Keratinocyte (primary cell): ENCODE data around the gene C1QC. TPM values are rescaled to one million over a fixed set of nuclear protein-coding genes. Genes with fewer than 3 reads are reported as not detected.

Source experiments
- DNase-seq: peaks from one replicate; pipeline ENCODE4 v3.0.0-alpha.2; 2011; ENCODE audit warnings: low read depth, missing footprints, low spot score
- FAIRE-seq: peaks from 2 replicates; lab custom pipeline; 2011; peaks lifted over from hg19 to GRCh38; lab: Jason Lieb, UNC
- H2AFZ ChIP-seq: 2 replicates; pipeline ENCODE4 v1.6.0; 2012; ENCODE audit warnings: low read length, control low read depth, inconsistent platforms; ENCODE audit not compliant: control insufficient read depth
- H3K27ac ChIP-seq: 2 replicates; pipeline ENCODE4 v1.5.1; 2011; ENCODE audit warnings: low read length; ENCODE audit not compliant: control insufficient read depth, insufficient read depth
- H3K27me3 ChIP-seq: 3 replicates; pipeline ENCODE4 v1.6.0; 2011; ENCODE audit warnings: low read length; ENCODE audit not compliant: control insufficient read depth, insufficient read depth; ENCODE audit errors: extremely low read depth
- H3K36me3 ChIP-seq, 2 experiments: 2 replicates in 1 of 2; 3 replicates in 1 of 2; pipeline ENCODE4 v1.5.1; 2011; ENCODE audit warnings: low read length in 2 of 2, mild to moderate bottlenecking in 1 of 2; ENCODE audit not compliant: control insufficient read depth in 2 of 2, insufficient read depth in 2 of 2; ENCODE audit errors: extremely low read depth in 1 of 2
- H3K4me1 ChIP-seq: 3 replicates; pipeline ENCODE4 v1.5.1; 2011; ENCODE audit warnings: low read length; ENCODE audit not compliant: control insufficient read depth, insufficient read depth; ENCODE audit errors: extremely low read depth
- H3K4me2 ChIP-seq: 3 replicates; pipeline ENCODE4 v1.6.0; 2011; ENCODE audit warnings: low read depth, low read length; ENCODE audit not compliant: control insufficient read depth, insufficient read depth; ENCODE audit errors: extremely low read depth
- H3K4me3 ChIP-seq, 3 experiments: fragments of 200-600 bp in 1 of 3; sonication (generic) in 1 of 3; 2 replicates in 2 of 3; 3 replicates in 1 of 3; pipeline ENCODE4 v1.5.1; 2011 to 2016; ENCODE audit warnings: low read length in 3 of 3, mild to moderate bottlenecking in 3 of 3, control low read depth in 2 of 3, inconsistent platforms in 1 of 3, low read depth in 1 of 3, mixed read lengths in 1 of 3, mixed run types in 1 of 3, moderate library complexity in 1 of 3; ENCODE audit not compliant: control insufficient read depth in 2 of 3, insufficient read depth in 2 of 3; ENCODE audit errors: extremely low read depth in 1 of 3
- H3K79me2 ChIP-seq: 2 replicates; pipeline ENCODE4 v1.6.0; 2012; ENCODE audit warnings: low read length; ENCODE audit not compliant: control insufficient read depth, insufficient read depth
- H3K9ac ChIP-seq: 3 replicates; pipeline ENCODE4 v1.6.0; 2011; ENCODE audit warnings: low read length; ENCODE audit not compliant: control insufficient read depth, insufficient read depth; ENCODE audit errors: extremely low read depth
- H3K9me1 ChIP-seq: 3 replicates; pipeline ENCODE4 v1.6.0; 2011; ENCODE audit warnings: low read length; ENCODE audit not compliant: control insufficient read depth, insufficient read depth; ENCODE audit errors: extremely low read depth
- H3K9me3 ChIP-seq: 2 replicates; pipeline ENCODE4 v1.5.1; 2012; ENCODE audit warnings: low read depth, low read length; ENCODE audit not compliant: control insufficient read depth
- H4K20me1 ChIP-seq: 3 replicates; pipeline ENCODE4 v1.6.0; 2011; ENCODE audit warnings: low read length; ENCODE audit not compliant: control insufficient read depth, insufficient read depth; ENCODE audit errors: extremely low read depth
- CTCF ChIP-seq, 3 experiments: IDR thresholded peaks in 1 of 3; conservative IDR thresholded peaks in 1 of 3; optimal IDR thresholded peaks in 1 of 3; 2 replicates in 2 of 3; 3 replicates in 1 of 3; pipeline versions ENCODE3 to v1.5.1; 2011; ENCODE audit warnings: low read length in 3 of 3, mild to moderate bottlenecking in 3 of 3, moderate library complexity in 2 of 3, control low read depth in 1 of 3, inconsistent platforms in 1 of 3; ENCODE audit not compliant: insufficient read depth in 2 of 3; ENCODE audit errors: extremely low read depth in 1 of 3
- EZH2 ChIP-seq: IDR thresholded peaks from one replicate; pipeline ENCODE4 v1.6.1; 2012; ENCODE audit warnings: inconsistent platforms, mild to moderate bottlenecking, low read length, moderate library complexity
- dilution Hi-C: fragments of 300-500 bp; cut with MboI; formaldehyde crosslinking; loops from one replicate; pipeline ENCODE4 v1.7.0; 2020; ENCODE audit warnings: low sequenced_read_pairs; ENCODE audit not compliant: extremely low pct_ligation_motif_present
- polyA plus RNA-seq, 5 experiments: library from polyadenylated mRNA; depleted of rRNA in 3 of 5; stranded (reverse) in 3 of 5; stranded (forward) in 1 of 5; unstranded in 1 of 5; fragments of >200 nt; gene quantifications; 1 replicate in 1 of 5; 2 replicates in 3 of 5; 3 replicates in 1 of 5; pipeline versions ENCODE4 v1.2.1 to v1.2.3, GENCODE V29; 2011 to 2012; ENCODE audit warnings: missing spikeins in 2 of 5, low read depth in 1 of 5, low replicate concordance in 1 of 5
- small RNA-seq, 3 experiments: library from RNA; depleted of rRNA; stranded (forward); fragments of <200 nt; gene quantifications; one replicate each; pipeline ENCODE3, GENCODE V24; 2012; ENCODE audit warnings: low read depth in 3 of 3, low replicate concordance in 1 of 3; ENCODE audit not compliant: insufficient read length in 3 of 3

C1QC gene
- polyA plus RNA-seq, 1 donor (not counting 4 experiments of a cell fraction or from before 2014, with no cell fraction given) = not detected

- FAIRE-seq (no peak), DNase-seq (no peak)
- no peaks in the 10 kb centered on the region for H3K79me2 ChIP-seq
- H4K20me1 ChIP-seq = no peaks in the 10 kb centered on the region
- no peak overlapping the region for H3K4me3 ChIP-seq
- no peak overlapping the region for H2AFZ ChIP-seq
- no peak overlapping the region for H3K27ac ChIP-seq
- no peaks in the 10 kb centered on the region for H3K36me3 ChIP-seq
- TF ChIP-seq EZH2 (no peak), CTCF (optimal IDR thresholded peaks at IDR 0.05 in 1 of 3, IDR thresholded peaks at IDR 0.05 in 1 of 3, conservative IDR thresholded peaks at IDR 0.05 in 1 of 3; ENCODE audit: extremely low read depth in 1 of 3, insufficient read depth in 2 of 3, low read length in 3 of 3) (no peak)
- no peaks in the 10 kb centered on the region for H3K9me1 ChIP-seq
- H3K4me1 ChIP-seq = no peaks in the 10 kb centered on the region
- H3K9ac ChIP-seq = no peak overlapping the region
- H3K9me3 ChIP-seq = no peaks in the 10 kb centered on the region
- dilution Hi-C loops = no loop called here
- H3K4me2 ChIP-seq = no peak overlapping the region
- H3K27me3 ChIP-seq = no peaks in the 10 kb centered on the region
Observed at GRCh38 chr1:22694172-22694571, 50.7 kb downstream of the C1QC start.

- no peaks in the 10 kb centered on the region for H3K36me3 ChIP-seq
- H3K79me2 ChIP-seq = no peaks in the 10 kb centered on the region
- no peak overlapping the region for H3K4me2 ChIP-seq
- no peaks in the 10 kb centered on the region for H4K20me1 ChIP-seq
- H3K9me3 ChIP-seq = no peaks in the 10 kb centered on the region
- no peak overlapping the region for H2AFZ ChIP-seq
- no peak for FAIRE-seq
- H3K9ac ChIP-seq = no peak overlapping the region
- no peaks in the 10 kb centered on the region for H3K9me1 ChIP-seq
- no peak for TF ChIP-seq EZH2
- no peak for TF ChIP-seq CTCF (optimal IDR thresholded peaks at IDR 0.05 in 1 of 3, IDR thresholded peaks at IDR 0.05 in 1 of 3, conservative IDR thresholded peaks at IDR 0.05 in 1 of 3; ENCODE audit: extremely low read depth in 1 of 3, insufficient read depth in 2 of 3, low read length in 3 of 3)
- no peaks in the 10 kb centered on the region for H3K4me1 ChIP-seq
- no peak for DNase-seq
- dilution Hi-C loops = no loop called here
- H3K27me3 ChIP-seq = no peaks in the 10 kb centered on the region
- H3K4me3 ChIP-seq = no peak overlapping the region
- no peak overlapping the region for H3K27ac ChIP-seq
Observed at GRCh38 chr1:22696610-22697009, 53.2 kb downstream of the C1QC start.

Small RNA genes within 50 kb of the gene (small RNA-seq; reads per million reads assigned to genes)
- 0 reads per million in 3 experiments for gene MIR6127

Other genes starting within 250 kb of the C1QC start
- 4.8 to 5.0 TPM (median 4.9 TPM) in 3 replicates for gene ZBTB40, start 191.8 kb upstream of the C1QC start, polyA plus RNA-seq
- 0.25 to 8.2 TPM (median 1.0 TPM) in 3 replicates for gene EPHA8, start 80.1 kb upstream of the C1QC start, polyA plus RNA-seq
- gene C1QA, start 7.0 kb upstream of the C1QC start, polyA plus RNA-seq = not detected in 3 replicates
- gene C1QB, start 9.6 kb downstream of the C1QC start, polyA plus RNA-seq = not detected in 3 replicates
- 0.09 to 0.82 TPM (median 0.10 TPM) in 3 replicates for gene EPHB2, start 67.2 kb downstream of the C1QC start, polyA plus RNA-seq